ENCODE data around the gene TLX2. TPM values are rescaled to one million over a fixed set of nuclear protein-coding genes. Genes with fewer than 3 reads are reported as not detected.

The TLX2 gene
- total RNA-seq, 1 experiment from 2014 or later, result 0.07 TPM

DNA sequence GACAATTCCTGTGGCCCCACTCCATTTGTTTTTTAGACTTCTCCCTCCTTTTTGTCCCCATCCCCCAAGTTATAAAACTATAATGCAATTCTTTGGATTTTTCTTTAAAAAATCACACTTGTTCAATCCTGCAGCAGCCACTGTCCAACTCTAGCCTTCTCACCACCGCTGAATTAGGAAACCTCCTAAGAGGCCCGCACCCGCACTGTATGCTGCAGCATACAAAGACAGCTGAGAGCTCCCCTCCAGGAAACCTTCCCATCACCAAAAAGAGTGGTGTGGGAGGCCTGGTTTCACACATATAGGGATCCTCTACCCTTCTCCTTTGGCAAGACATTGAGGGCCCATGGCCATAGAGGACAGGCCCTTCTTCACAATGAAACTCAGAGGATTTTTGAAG, 9.7 kb upstream of the TLX2 start:
- DNase-seq, result no peak
- no peak overlapping the region for H3K4me3 ChIP-seq

DNA sequence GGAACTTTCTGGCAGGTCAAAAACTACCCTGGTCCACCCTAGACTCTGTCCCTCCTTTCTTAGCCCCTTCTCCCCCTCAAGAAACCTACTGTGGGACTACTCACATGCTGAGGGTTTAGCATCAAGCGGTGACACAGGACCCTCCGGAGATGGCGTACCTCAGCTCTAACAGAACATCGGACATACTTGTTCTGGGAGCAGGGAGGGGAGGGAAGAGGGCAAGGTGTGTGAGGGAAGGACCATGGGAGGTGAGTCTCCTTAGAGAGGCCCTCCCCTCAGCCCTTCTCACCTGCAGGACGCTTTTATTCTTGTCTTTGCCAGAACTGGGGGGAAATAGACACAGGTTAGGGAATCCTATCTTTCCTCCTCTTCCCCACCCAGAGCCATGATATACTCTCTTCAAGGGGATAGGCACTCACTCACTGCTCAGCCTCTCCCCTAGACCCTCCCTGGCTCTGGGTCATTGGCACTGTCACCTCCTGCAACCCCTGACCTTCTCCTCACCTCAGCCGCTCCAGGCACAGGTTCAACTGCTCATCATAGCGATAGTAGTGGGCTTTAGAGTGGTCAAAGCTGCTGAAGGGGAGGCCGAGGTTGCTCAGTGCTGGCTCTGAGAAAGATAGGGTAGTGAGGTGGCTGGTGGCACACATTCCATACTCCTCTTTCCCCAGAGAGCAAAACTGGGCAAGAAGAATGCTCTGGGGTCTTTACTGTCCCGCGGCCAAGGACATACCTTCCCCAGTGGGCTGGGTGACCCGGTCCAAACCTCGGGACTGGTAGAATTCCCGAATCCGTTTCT, 8.6 kb upstream of the TLX2 start:
- H3K36me3 ChIP-seq, result peaks cover 28% of the 10 kb centered on the region
- H3K4me3 ChIP-seq, result peak overlapping the region; percentile 99; the same call in 1 of the 2 replicates
- H3K27me3 ChIP-seq, result no peaks in the 10 kb centered on the region
- DNase-seq, result no peak
- no peaks in the 10 kb centered on the region for H3K9me3 ChIP-seq

More for the DNA sequence above, 9.7 kb upstream of the TLX2 start:
- H3K27me3 ChIP-seq, result no peaks in the 10 kb centered on the region
- H3K36me3 ChIP-seq, result peaks cover 28% of the 10 kb centered on the region
- H3K9me3 ChIP-seq, result no peaks in the 10 kb centered on the region

DNA sequence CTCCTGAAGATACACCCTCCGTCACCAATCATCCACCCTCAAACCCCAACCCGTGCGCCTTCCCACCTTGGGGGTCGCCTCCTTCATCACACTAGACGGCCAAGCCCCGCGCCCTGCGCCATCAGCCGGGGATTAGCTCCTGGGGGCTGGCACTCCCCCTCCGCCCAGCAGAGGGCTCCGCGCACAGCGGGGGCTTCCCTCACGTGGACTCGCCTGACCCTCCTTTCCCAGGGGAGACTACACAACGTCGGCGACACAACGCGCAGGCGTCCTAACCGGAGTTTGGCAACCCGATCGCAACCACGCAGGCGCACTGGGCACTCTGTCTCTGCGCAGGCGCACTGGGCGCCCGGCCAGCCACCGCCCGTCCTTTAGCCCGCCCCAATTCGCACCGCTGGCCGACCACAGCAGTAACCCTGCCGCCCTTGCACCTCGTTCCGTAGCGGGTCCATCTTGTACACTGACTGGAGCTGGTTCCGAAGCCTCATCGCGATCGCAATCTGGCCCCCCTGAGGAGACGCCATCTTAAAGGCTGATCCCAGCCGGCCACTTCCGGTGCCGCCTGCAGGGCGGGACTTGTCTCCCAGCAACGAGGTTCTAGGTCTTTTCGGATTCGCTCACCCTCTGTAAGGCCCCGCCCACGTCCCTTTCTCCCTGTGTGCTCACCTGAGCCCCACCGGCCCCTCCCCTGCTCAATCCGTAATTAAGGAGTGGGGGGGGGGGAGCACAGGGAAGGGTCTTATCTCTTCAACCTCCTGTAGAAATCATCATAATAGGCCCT, 6.9 kb upstream of the TLX2 start, which contains the start of gene PCGF1:
Gene PCGF1 (minus strand): TSS at position 551 of the 781 bp plus-strand sequence. CDS start 27 bp downstream, at position 524.
- H3K36me3 ChIP-seq, result peaks cover 28% of the 10 kb centered on the region
- peak; percentile 98 for DNase-seq
- peak within 1 kb of the TSS; percentile 99 for H3K4me3 ChIP-seq
- no peaks in the 10 kb centered on the region for H3K9me3 ChIP-seq
- no peaks in the 10 kb centered on the region for H3K27me3 ChIP-seq

DNA sequence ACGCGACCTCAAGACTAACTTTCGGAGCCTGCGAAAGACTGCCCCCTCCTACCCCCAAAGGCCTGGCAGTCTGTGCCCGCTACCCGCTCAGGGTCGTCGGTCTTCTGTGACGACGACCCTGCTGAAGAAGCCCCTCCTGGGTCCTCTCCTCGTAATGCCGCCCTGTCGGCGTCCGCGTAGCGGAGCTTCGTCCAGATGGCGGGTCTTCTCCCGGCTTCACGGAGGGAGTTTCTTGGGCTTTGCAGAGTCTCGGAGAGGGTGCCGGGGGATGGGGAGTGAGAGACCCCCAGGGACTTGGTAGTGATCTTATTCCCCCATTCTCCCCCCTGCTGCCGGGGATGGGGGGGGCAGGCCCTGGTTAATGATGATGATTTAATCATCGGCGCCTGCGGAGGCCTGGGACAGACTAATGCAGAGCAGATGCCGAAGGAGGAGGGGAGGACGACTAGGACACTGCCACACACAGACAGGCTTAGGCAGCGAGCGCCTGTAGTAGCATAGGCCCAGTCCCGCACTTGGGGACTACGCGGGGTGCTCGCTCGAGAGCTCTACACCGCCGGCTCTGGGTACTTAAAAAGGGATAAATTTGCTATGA, 6.2 kb upstream of the TLX2 start:
- H3K4me3 ChIP-seq, result peak overlapping the region; percentile 99
- H3K27me3 ChIP-seq, result no peaks in the 10 kb centered on the region
- H3K9me3 ChIP-seq, result no peaks in the 10 kb centered on the region
- H3K36me3 ChIP-seq, result peaks cover 28% of the 10 kb centered on the region
- peak; percentile 39 for DNase-seq

DNA sequence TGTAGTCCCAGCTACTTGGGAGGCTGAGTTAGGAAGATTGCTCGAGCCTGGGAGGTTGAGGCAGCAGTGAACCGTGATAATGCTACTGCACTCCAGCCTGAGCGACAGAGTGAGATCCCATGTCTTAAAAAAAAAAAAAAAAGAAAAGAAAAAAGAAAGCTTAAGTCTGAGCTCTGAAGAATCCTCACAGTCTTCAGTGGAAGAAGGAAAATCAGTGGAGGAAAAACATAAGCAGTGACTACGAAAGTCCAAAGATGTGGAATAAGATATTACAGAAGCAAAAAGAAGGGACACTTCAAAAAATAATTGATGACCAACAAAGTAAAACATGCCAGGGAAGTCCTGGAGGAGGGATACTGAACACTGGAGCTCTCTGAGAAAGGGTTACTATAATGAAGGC, 4.0 kb upstream of the TLX2 start:
- no peaks in the 10 kb centered on the region for H3K27me3 ChIP-seq
- peaks cover 18% of the 10 kb centered on the region for H3K36me3 ChIP-seq
- DNase-seq, result no peak
- H3K4me3 ChIP-seq, result no peak overlapping the region
- H3K9me3 ChIP-seq, result no peaks in the 10 kb centered on the region

DNA sequence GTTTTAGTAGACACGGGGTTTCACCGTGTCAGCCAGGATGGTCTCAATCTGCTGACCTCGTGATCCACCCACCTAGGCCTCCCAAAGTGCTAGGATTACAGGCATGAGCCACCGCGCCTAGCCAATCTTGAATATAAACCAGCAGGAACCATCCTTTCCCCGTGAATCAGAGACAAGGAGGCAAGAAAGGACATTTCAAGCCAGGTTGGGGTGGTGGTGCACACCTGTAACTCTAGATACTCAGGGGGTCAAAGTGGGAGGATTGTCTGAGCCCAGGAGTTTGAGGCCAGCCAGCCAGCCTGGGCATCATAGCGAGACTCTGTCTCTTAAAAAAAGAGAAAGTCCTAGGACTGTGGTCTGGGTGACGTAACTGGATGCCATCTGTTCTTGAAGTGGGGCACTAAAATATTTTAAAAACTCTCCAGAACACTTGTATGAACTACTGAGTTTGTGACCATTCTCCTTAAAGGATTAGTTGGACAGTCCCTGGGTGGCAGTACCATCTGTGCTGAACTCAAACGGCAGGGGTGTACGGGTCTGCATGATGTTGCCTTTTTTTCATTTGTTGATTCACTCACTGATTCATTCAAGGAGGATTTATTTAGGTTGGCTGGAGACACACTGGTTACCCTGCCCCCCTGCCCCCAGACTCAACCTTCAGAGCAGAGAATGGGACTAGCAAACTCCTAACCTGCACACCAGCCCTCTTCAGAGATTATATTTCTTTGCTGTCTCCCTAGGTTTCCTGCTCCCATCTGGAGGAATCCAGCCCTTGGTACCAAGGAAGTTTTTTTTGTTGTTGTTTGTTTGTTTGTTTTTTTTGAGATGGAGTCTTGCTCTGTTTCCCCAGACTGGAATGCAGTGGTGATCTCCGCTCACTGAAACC, 2.9 kb upstream of the TLX2 start:
- Histone ChIP-seq H3K4me3 (no peak overlapping the region), H3K27me3 (no peaks in the 10 kb centered on the region), H3K9me3 (no peaks in the 10 kb centered on the region), H3K36me3 (peaks cover 7% of the 10 kb centered on the region)
- peak; percentile 37 for DNase-seq

DNA sequence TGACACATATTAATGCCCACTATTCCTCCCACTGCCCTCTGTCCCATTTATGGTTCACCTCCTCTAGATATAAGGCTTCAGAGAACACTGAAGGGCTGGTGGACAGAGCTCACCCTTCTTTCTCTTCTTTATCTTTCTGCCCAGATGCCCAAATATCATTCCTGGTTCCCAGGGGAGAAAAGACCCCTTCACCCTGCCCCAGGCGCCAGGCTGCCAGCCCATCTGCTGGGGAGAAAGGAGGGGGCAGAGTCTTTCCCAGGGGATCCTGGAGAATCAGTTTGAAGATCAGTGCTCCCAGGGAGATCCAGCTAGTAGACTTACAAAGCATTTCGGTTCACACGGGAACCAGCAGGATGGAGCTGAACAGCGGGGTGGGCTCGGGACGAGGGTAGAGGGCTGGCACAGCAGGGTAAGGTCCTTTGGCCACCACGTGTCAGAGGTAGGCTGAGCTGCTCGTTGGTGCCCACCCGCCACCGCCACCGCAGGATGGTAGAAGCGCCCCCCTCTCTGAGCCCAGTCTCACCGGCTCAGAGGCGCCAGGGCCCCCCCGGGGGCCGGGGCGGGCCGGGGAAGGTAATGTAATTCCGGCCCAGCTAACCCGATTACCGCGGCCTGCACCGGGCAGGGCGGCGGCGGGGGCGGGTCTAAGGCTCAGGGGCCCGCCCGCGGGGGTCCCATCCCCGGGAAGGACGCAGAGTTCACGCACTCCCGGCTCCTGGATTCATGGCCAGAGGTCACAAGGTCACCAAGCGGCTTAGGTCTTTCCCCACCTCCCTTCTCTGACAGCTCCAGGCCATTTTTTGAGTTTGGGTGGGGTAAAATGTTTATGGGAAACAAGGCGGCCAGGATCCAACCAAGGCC, 1.3 kb upstream of the TLX2 start:
- Histone ChIP-seq H3K36me3 (no peaks in the 10 kb centered on the region), H3K9me3 (no peaks in the 10 kb centered on the region), H3K4me3 (no peak overlapping the region), H3K27me3 (peaks cover 2% of the 10 kb centered on the region; the same call in 1 of the 2 replicates)
- DNase-seq, result no peak

DNA sequence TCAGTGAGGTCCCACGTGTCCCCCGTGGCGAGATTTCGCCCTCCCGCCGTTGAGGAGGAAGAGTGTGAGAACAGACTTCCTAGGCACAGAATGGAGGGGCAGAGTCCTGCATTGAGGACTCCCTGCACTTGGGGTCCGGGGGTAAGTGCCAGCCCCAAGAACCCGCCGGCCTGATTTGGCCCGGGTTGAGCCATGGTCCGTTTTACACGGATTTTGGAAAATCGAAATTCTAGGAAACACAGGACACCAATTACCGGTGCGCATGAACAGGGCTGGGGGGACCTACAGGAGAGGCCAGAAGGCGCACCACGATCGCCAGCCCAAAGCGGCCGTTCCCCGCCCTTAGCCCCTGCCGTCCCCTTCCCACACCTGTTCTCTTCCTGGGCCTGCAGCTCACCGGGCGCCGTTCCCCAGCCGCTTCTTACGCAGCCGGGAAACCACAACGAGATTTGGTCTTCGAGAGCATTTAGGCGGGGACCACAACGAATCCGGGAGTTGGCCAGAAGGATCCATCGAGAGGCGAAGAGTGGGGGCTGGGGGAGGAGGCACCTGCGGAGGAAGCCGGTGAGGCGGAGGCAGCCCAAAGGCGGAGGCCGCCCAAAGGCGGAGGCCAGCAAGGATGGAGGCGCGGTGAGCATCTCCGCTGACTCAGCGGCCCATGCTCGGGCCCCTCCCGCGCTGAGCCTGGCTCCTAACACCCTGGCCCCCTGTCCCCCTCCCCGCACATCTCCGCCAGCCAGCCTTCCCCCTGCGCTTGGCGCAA, 464 bp upstream of the TLX2 start:
- Histone ChIP-seq H3K9me3 (no peaks in the 10 kb centered on the region), H3K27me3 (peaks cover 5% of the 10 kb centered on the region), H3K4me3 (peak overlapping the region; percentile 23), H3K36me3 (no peaks in the 10 kb centered on the region)
- no peak for DNase-seq

DNA sequence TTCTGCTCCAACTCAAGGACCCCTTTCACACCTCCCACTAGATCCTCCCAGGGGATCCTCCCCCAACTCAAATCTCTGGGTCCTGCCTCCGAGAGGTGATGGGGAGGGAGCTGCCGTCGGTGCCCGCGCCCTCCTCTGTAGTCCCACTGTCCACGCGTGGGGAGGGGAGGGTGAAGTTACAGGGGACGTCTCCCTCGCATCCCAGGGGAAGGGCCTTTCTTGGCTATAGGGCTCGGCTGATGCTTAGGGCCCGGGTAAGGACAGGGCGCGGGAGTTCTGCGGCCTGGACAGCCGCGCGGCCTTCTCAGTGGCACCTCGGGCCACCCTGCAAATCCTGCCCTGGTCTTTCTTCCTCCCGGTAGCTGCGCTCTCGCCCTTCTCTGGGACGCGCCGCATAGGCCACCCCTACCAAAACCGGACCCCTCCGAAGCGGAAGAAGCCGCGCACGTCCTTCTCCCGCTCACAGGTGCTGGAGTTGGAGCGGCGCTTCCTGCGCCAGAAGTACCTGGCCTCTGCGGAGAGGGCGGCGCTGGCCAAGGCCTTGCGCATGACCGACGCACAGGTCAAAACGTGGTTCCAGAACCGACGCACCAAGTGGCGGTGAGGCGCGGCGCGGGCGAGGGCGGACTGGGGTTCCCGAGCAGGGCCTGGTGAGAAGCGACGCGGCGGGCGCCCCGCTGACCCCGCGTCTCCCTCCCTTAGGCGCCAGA, 1.2 kb downstream of the TLX2 start:
- no peaks in the 10 kb centered on the region for H3K36me3 ChIP-seq
- DNase-seq, result no peak
- H3K27me3 ChIP-seq, result peaks cover 5% of the 10 kb centered on the region
- H3K4me3 ChIP-seq, result no peak overlapping the region
- H3K9me3 ChIP-seq, result no peaks in the 10 kb centered on the region

DNA sequence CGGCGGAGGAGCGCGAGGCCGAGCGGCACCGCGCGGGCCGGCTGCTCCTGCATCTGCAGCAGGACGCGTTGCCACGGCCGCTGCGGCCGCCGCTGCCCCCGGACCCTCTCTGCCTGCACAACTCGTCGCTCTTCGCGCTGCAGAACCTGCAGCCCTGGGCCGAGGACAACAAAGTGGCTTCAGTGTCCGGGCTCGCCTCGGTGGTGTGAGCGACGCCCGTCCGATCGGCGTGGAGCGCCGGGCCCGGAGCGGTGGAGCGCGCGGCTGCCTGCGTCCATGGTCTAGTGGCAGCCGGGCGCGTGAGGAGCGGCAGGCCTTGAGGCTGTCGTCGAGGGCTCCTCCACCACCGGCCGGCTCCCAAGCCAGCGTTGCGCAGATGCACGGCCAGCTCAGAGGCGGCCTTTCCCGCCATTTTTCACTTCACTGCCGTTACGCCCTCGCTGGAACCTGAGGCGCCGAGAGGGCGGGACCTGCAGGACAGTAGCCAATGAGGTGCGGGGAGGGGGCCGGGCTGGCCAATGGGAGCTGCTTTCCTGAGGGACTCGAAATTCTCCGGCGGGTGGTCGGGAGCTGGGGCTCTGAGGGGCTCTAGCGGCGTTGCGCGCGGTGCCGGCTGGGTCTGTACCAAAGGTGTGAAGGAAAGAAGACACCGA, 1.9 kb downstream of the TLX2 start:
- Histone ChIP-seq H3K4me3 (no peak overlapping the region), H3K27me3 (peaks cover 5% of the 10 kb centered on the region), H3K36me3 (no peaks in the 10 kb centered on the region), H3K9me3 (no peaks in the 10 kb centered on the region)
- DNase-seq, result no peak

DNA sequence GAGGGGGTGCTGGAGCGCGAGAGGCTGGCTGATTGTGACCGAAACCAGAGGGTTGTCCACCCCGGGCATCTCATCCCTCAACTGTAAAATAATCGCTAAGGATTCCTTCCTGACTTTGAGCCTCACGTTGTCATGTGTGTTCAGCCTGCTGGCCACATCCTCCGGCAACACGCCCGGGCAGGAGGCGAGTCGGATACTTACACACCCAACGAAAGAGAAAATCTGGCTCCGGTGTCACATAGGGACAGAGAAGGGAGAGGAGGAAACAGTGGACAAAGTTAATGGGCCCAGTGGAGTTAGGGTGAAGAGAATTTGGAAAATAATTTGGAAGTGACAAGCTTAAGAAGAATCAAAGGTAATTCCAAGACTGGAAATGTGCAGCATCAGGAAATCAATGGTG, 2.4 kb downstream of the TLX2 start:
- H3K27me3 ChIP-seq, result peaks cover 5% of the 10 kb centered on the region
- no peaks in the 10 kb centered on the region for H3K9me3 ChIP-seq
- DNase-seq, result no peak
- no peaks in the 10 kb centered on the region for H3K36me3 ChIP-seq
- no peak overlapping the region for H3K4me3 ChIP-seq

DNA sequence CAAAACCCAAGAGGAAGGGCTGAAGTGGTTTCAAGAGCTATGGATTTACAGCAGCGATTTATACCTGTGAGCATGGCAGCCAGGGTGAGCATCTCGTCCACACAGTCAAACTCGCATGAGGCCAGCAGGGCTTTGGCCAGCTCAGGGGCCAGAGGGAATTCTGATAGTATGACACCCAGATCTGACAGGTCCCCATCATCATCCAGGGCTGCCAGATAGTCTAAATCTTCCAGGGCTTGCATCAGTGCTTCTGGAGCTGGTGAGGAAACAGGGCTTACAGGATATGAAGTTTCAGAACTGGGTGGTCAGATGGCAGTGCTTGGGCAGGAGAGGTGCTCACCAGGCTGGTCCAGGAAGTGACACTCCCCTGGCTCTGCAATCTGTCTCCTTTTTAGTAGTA, 8.3 kb downstream of the TLX2 start:
- Histone ChIP-seq H3K9me3 (peaks cover 4% of the 10 kb centered on the region; the same call in 1 of the 2 replicates), H3K27me3 (peaks cover 5% of the 10 kb centered on the region), H3K4me3 (no peak overlapping the region), H3K36me3 (peaks cover 19% of the 10 kb centered on the region)
- no peak for DNase-seq

DNA sequence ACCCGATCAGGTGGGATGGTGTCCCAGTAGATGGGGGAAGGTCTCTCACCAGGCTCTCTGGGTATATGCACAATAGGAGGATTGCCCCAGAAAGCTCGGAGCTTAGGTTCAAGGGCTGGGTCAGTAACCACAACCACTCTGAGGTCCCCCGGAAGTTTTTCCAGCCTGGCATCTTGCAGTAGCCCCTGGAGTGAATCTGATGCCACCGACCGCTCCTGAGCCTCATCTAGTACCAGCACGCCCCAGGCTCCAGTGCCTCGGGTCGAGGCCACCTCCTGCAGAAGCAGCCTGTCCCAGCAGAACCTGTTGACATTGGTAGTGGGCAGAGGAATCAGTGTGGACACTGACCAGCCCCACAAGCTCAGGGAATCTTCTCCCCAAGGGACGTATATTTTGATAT, 9.8 kb downstream of the TLX2 start:
- H3K27me3 ChIP-seq, result no peaks in the 10 kb centered on the region; the same call in 1 of the 2 replicates
- peaks cover 31% of the 10 kb centered on the region for H3K36me3 ChIP-seq
- H3K4me3 ChIP-seq, result no peak overlapping the region
- no peak for DNase-seq
- peaks cover 4% of the 10 kb centered on the region; the same call in 1 of the 2 replicates for H3K9me3 ChIP-seq

Data from MG63 (cell line).